DND-41 (cell line): ENCODE results near the gene CYB5R2.

ENCODE experiments used
- ATAC-seq: fragments of 200-7000 bp; cut with Tn5 transposase; 3 replicates; pipeline ENCODE4 v1.9.1; 2021; ENCODE audit warnings: low read depth; ENCODE audit not compliant: insufficient read depth
- DNase-seq: peaks from one replicate; pipeline ENCODE4 v3.0.0-alpha.2; 2020
- H2AFZ ChIP-seq: 2 replicates; pipeline ENCODE4 v1.6.0; 2012; ENCODE audit warnings: low read depth, low read length
- H3K27ac ChIP-seq: 2 replicates; pipeline ENCODE4 v1.5.1; 2012; ENCODE audit warnings: low read length, inconsistent platforms
- H3K27me3 ChIP-seq: fragments of 200-600 bp; sonication (generic); 2 replicates; pipeline ENCODE4 v1.6.0; 2012; ENCODE audit warnings: low read length, mild to moderate bottlenecking, inconsistent platforms; ENCODE audit not compliant: insufficient read depth, poor library complexity
- H3K36me3 ChIP-seq: 2 replicates; pipeline ENCODE4 v1.5.1; 2012; ENCODE audit warnings: low read length, inconsistent platforms; ENCODE audit not compliant: insufficient read depth
- H3K4me1 ChIP-seq: 2 replicates; pipeline ENCODE4 v1.5.1; 2012; ENCODE audit warnings: mild to moderate bottlenecking, low read length; ENCODE audit not compliant: insufficient read depth
- H3K4me2 ChIP-seq: 2 replicates; pipeline ENCODE4 v1.6.0; 2012; ENCODE audit warnings: mild to moderate bottlenecking, moderate library complexity, low read length, inconsistent platforms; ENCODE audit not compliant: insufficient read depth
- H3K4me3 ChIP-seq, 2 experiments: fragments of 200-600 bp in 1 of 2; shearing (Covaris generic) in 1 of 2; 2 replicates each; pipeline ENCODE4 v1.5.1; 2012 to 2016; ENCODE audit warnings: inconsistent platforms in 2 of 2, low read length in 2 of 2, mild to moderate bottlenecking in 2 of 2, low read depth in 1 of 2, moderate library complexity in 1 of 2
- H3K79me2 ChIP-seq: 2 replicates; pipeline ENCODE4 v1.6.0; 2012; ENCODE audit warnings: low read length, inconsistent platforms; ENCODE audit not compliant: insufficient read depth
- H3K9ac ChIP-seq: 2 replicates; pipeline ENCODE4 v1.6.0; 2012; ENCODE audit warnings: low read depth, mild to moderate bottlenecking, inconsistent platforms, low read length, moderate library complexity
- H3K9me3 ChIP-seq: 2 replicates; pipeline ENCODE4 v1.5.1; 2012; ENCODE audit warnings: low read length, moderate library complexity, mild to moderate bottlenecking, inconsistent platforms; ENCODE audit not compliant: insufficient read depth, severe bottlenecking
- H4K20me1 ChIP-seq: 2 replicates; pipeline ENCODE4 v1.6.0; 2012; ENCODE audit warnings: low read length; ENCODE audit not compliant: insufficient read depth
- EZH2 ChIP-seq: IDR thresholded peaks from 3 replicates; pipeline ENCODE4 v1.6.1; 2012; ENCODE audit warnings: borderline replicate concordance, low read depth, mild to moderate bottlenecking, moderate library complexity, low read length, inconsistent platforms; ENCODE audit not compliant: severe bottlenecking
- TF ChIP-seq, protein P1 (sequence below): IDR thresholded peaks from 2 replicates; pipeline ENCODE4 v1.5.1; 2012; ENCODE audit warnings: borderline replicate concordance, low read length, moderate library complexity, mild to moderate bottlenecking; ENCODE audit not compliant: poor library complexity, severe bottlenecking; ENCODE audit errors: extremely low read depth

Gene CYB5R2

DNA sequence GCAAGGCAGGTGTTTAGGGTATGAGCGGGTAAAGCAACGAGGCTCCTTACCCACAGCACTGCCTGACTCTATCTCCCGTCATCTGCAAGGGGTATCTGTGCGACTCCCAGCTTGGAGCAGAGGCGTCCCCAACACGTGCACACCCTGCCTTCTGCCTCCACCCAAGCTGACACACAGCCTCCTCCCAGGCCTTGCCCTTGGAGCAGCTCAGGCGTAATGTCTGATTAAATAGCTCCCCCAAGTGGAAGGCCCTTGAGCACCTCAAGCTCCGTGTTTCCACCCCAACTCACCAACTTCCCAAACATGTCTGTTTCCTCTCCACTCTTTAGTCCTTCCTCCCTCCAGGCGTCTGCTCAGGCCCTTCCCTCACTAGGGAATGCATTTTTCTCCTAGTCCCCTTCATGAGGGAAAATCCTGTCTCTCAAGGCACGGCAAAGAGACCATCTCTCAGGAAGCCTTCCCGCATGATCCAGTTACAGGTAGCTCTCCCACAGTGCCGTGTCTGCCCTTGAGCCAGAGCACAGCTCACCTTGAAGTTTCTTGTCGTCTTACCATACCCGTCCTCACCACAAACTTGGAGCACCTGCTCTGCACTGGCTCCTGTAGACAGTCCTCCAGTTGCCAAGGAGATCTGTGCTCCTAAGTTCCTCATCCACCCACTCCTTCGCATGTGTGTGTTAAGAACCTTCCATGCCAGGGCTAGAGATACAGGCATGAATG lies 15.8 kb downstream of the CYB5R2 start:
- Histone ChIP-seq H3K36me3 (no peaks in the 10 kb centered on the region), H3K27ac (no peak overlapping the region), H3K9ac (no peak overlapping the region), H3K9me3 (no peaks in the 10 kb centered on the region), H3K4me3 (no peak overlapping the region), H3K27me3 (no peaks in the 10 kb centered on the region), H2AFZ (no peak overlapping the region), H3K4me1 (no peaks in the 10 kb centered on the region), H4K20me1 (no peaks in the 10 kb centered on the region; the same call in 1 of the 2 replicates), H3K79me2 (no peaks in the 10 kb centered on the region), H3K4me2 (no peak overlapping the region)
- TF ChIP-seq, protein P1, sequence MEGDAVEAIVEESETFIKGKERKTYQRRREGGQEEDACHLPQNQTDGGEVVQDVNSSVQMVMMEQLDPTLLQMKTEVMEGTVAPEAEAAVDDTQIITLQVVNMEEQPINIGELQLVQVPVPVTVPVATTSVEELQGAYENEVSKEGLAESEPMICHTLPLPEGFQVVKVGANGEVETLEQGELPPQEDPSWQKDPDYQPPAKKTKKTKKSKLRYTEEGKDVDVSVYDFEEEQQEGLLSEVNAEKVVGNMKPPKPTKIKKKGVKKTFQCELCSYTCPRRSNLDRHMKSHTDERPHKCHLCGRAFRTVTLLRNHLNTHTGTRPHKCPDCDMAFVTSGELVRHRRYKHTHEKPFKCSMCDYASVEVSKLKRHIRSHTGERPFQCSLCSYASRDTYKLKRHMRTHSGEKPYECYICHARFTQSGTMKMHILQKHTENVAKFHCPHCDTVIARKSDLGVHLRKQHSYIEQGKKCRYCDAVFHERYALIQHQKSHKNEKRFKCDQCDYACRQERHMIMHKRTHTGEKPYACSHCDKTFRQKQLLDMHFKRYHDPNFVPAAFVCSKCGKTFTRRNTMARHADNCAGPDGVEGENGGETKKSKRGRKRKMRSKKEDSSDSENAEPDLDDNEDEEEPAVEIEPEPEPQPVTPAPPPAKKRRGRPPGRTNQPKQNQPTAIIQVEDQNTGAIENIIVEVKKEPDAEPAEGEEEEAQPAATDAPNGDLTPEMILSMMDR = peak; percentile 53
- no peak for TF ChIP-seq EZH2
- ATAC-seq (peak; percentile 33; the same call in 1 of the 3 replicates), DNase-seq (no peak)

DNA sequence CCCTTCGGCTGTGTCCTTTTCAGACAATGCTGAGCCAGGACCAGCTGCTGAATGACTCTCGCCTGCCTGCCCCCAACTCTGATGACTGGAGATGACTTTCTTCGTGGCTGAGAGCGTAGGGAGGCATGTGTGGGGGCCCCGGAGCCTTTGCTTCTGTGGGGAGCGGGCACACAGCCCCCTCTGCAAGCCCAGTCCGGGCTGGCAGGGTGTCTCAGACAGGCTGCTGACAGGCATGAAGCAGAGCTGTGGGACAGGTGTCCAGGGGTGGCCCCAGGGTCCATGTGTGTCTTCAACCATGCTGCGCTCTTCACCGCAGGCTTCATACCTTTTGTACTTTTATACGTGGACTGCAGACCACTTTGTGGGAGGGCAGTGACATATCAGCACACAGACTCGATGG lies 16.6 kb downstream of the CYB5R2 start:
- TF ChIP-seq, protein P1 = no peak
- TF ChIP-seq EZH2 = no peak
- Histone ChIP-seq H2AFZ (no peak overlapping the region), H3K4me2 (no peak overlapping the region), H3K36me3 (no peaks in the 10 kb centered on the region), H3K27ac (no peak overlapping the region), H3K27me3 (no peaks in the 10 kb centered on the region), H3K9me3 (no peaks in the 10 kb centered on the region), H3K9ac (no peak overlapping the region), H3K79me2 (no peaks in the 10 kb centered on the region), H3K4me1 (no peaks in the 10 kb centered on the region), H4K20me1 (no peaks in the 10 kb centered on the region; the same call in 1 of the 2 replicates), H3K4me3 (no peak overlapping the region)
- no peak for ATAC-seq
- DNase-seq = no peak

DNA sequence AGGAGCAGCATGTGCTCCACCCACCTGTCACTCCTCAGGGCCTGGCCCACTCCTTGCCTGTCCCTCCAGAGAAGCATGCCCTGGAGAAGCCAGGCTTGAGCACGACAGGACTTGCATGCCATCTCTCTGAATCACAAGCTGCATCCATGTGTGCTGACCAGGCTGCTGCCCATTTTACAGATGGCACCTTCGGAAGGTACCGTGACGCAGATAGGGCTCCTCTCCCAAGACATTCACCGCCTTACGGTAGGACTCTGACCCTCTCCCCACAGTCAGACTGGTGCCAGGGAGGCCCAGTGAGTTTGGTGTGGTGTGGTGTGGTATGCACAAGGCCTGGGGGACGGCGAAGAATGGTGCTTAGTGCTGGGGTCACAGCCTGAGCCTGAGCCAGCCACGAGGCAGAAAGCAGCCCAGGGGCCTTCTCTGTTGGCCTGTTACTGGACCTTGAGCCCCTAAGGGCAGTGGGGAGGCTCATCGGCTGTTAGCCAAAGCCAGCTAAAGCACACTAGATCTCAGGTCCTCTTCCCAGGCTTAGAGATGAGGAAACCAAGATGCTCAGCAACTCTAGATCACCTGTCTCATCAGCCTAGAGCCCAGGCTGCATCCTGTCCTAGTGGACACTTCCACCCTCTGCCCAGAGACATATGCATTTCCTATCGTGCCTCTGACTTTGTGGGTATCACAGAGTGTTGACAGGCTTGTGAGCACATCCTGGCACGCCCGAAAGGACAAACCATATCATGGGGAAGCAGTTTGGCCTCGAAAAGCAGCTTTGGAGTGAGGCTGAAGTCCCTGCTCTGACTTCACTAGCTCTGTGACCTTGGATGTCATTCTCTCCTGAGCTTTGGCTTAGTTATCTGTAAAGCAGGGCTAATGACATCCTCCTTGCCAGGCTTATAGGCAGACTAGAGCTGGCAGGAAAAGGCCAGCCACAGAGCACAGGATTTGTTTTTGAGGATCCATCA lies 17.8 kb downstream of the CYB5R2 start:
- H2AFZ ChIP-seq = no peak overlapping the region
- no peaks in the 10 kb centered on the region for H3K9me3 ChIP-seq
- TF ChIP-seq EZH2 = no peak
- TF ChIP-seq, protein P1 = no peak
- no peaks in the 10 kb centered on the region for H3K79me2 ChIP-seq
- H3K4me1 ChIP-seq = no peaks in the 10 kb centered on the region
- ATAC-seq = no peak
- no peak overlapping the region for H3K4me2 ChIP-seq
- H3K27ac ChIP-seq = no peak overlapping the region
- H4K20me1 ChIP-seq = no peaks in the 10 kb centered on the region; the same call in 1 of the 2 replicates
- H3K36me3 ChIP-seq = no peaks in the 10 kb centered on the region
- H3K27me3 ChIP-seq = no peaks in the 10 kb centered on the region
- DNase-seq = no peak
- H3K4me3 ChIP-seq = no peak overlapping the region
- no peak overlapping the region for H3K9ac ChIP-seq
